ENCODE data around the gene SREBF2.
"Not testable (repeated sequence)": the region's sequence is repeated elsewhere in the genome, so short reads cannot be mapped to it uniquely, and the experiment has no call there.

Gene SREBF2

DNA sequence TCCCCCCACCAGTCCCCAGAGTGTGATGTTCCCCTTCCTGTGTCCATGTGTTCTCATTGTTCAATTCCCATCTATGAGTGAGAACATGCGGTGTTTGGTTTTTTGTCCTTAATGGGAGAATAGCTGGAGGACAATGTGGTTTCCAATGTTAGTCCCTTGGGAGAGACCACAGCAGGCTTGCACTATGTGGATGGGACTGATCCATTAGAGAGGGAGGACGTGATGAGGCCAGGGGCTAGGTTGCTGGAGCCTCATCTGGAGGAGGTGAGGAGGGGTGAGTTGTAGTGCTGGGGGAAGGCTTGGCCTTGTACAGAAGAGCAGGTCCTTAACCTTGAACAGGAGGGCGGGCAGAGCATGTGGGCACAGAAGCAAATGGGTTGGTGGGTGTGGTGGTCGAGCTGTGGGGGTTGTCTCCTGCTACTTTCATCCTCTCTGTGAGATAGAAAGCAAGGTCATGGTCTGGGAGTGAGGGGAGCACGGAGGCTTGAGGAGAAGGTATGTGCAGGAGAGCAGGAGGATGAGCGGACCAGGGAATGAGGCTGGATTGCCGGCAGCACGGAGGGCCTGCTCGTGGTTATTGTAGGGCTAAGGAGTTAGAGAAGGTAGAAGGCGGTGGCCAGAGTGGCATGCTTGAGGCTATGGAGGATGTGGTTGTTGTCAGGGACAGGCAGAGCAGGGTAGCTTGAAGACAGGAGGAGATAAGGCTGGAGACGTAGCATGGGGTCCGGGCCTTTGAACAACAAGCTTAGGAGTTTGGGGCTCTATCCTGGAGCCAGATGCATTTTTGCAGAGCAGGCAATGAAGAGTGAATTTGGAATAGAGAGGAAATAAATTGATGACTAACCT lies 11.2 kb upstream of the SREBF2 start:
- no peak for DNase-seq

DNA sequence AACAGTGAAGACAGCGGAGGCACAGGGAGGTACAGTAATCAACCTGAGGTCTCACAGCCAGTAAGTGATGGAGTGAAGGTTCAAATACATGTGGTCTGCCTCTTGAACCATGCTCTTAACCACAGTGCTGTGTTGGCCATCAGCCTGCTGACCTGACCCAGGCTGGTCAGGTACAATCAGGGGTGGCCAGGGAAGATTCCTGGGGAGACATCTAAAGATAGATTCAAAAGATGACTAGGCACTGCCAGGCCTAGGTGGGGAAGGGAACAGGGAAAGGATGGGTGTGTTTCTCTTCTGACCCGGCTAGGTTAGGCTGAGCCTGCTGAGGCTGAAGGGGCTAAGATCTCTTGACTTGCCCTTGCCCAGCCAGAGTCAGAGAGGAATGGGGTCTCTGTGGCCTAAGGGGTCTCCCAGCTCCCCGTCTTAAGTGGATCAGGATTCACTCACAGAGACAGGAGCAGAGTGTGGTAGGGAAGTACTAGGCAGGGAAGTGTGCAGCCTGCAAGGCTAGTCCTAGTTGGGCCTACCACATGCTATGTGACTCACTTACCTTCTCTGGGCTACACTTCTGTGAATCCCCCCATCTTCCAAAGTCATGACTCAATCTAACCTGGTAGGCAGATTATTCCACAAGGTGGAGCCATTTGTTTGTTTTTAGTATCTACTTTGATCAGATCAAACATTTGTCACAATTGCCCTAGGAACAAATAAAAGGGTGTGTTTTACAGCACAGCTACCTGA lies 10.4 kb upstream of the SREBF2 start:
- DNase-seq = peak; percentile 69

DNA sequence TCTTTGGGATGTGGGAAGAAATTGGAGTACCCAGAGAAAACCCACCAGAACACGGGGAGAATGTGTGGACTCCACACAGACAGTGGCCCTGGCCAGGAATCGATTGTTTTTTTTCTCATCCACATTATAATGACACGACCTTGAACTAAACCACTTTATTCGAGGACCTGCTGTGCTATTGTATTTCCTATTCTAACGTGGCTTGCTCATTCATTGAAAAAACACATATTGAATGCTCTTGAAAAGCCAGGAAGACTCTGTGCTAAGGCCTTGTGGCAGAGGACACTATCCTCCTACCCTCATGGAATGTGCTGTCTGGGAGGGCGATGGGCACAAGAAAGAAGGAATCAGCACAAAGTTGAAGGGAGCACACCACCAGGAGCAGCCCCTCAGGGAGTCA lies 9.1 kb upstream of the SREBF2 start:
- no peak for DNase-seq

DNA sequence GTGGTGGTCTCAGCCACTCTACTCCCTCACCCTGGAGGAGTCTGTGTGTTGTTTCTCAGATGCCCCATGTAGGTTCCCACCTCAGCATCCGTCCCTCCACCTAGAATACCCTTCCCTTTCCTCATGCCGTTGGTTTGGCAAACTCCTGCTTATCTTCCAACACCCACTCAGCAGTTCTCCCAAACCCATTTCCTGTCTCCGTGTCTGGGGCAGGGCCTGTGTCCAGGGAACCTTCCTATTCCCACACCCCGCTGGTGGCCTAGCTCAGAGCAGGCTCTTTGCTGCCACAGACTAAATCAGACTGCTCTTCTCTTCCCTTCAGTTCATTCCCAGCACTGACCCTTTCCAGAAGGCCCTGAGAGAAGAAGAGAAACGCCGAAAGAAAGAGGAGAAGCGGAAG lies 7.5 kb upstream of the SREBF2 start:
- no peak for DNase-seq

DNA sequence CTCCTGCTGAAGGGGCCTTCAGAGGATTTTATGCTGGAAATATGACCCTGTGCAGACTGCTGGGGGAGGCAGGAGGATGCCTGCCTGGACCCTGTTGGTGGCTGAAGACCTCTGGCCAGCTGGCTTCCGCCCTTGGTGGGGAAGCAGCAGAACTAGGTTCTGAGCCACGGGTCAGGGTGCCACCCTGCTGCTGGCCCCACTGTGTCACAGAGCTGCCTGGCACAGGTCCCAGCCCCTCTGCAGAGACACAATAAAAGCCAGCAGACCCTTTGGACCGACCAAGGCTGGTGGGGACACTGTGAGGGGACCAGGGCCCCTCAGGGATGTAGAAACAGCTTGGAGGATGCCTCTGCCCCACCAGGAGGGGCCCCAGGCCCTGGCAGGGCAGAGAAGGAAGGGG lies 6.9 kb upstream of the SREBF2 start:
- DNase-seq = no peak

DNA sequence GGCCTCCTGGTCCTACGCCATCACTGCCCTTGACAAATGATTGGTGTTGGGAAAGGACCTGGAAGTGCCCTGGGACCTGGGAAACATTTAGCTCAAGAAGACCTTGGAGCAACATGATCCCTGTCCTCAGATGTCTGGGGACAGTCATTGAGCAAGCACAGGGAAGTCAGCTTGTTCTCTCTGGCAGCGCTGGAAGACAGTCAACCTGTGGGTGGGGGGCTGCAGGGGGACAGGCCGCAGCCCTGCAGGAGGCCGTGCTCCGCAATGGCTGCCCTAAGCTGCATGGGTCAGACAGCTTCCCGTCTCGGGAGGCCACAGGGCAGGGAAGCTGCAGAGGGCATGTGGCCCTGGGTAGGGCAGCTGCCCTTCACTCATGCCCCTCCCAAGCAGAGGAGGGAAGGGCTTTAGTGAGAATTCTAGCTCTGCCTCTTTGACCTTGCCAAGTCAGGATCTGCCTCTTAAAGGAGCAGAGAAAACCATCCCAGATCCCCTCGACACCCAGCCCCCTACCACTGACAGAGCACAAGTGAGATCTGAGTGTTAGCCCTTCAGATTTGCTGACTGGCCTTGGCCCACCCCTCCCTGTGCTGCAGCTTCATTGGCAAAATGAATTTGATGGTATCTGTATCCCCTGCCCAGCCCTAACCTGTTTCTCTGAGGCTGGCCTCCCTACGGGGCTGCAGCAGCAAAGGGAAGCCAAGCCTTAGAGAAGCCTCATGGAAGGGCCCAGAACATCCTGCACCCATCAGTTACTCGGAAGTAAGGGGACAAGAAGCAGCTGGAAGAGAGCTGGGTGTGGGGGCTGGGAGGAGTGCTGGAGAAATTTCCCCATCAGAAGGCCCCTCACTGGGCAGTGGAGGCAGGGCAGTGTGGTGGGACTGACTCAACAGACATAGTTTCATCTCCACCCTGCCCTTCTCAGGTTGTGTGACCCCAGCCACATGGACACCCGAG lies 6.2 kb upstream of the SREBF2 start:
- no peak for DNase-seq

DNA sequence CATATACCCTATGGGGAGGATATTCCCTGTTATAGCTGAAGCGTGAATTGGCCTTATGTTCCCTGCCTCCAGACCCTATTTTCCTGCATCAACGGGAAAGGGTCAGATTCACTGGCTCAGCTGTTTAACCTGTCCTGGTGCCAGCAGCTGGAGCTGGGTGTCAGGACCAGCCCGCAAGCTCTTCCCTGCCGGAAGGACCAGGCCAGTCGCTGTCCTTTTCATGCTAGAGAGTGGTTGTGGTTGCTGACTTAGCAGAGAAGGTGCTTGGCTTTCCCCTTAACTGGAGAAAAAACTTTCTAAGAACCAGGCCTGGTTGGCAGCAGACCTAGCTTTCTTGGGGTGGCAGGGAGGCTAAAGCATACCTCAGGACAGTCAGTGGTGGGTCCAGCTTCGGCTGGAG lies 5.2 kb upstream of the SREBF2 start:
- no peak for DNase-seq

DNA sequence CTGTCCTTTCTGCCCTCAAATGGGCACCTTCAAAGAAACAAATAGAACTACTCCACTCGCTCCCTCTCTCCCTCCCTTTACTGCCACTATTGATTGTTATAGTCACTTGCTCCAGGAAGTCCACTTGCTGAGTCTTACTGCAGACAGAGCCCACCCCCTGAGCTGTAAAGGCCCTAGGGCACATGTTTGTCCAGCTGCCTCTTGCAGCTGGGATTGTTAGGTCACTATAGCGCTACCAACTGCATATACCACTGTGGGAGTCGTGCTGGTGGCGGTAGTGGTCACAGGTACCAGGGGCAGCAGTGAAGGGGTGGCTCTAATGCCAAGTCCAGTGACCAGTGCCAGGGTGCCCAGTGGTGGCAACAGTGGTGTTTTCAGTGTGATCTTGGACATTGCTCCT lies 4.4 kb upstream of the SREBF2 start:
- no peak for DNase-seq

DNA sequence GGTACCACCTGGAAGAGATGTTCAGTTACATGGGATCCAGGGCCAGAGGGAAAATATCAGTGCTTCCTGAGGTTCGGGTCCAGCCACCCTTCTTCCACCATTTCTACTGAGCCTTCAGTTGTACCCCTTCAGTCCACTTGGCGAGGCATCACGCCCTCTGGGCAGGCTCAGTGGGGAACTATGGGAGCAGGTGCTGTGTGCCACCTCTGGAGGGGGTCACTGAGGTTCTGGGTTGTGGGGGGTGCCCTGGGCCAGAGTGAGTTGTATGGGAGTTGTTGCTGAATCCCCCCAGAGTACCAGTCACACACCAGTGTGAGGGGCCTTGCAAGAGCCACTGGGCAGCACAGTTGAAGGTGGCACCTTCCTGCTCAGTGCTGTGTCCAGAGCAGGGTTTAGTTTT lies 2.7 kb upstream of the SREBF2 start:
- DNase-seq = no peak

DNA sequence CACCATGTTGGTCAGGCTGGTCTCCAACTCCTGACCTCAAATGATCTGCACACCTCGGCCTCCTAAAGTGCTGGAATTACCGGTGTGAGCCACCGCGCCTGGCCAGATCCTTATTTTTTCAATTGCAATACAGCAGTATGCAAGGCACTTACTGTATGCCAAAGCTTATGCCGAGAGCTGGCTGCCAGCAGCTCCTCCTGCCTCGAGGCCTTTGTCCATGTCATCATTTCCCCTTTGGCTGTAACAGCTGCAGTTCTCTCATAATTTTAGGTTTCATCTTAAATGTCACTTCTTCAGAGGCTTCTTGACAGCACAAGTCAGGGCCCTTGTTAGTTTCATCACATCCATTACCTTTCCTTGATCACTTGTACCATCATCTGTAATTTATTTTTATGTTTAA lies 1.5 kb upstream of the SREBF2 start:
- no peak for DNase-seq

DNA sequence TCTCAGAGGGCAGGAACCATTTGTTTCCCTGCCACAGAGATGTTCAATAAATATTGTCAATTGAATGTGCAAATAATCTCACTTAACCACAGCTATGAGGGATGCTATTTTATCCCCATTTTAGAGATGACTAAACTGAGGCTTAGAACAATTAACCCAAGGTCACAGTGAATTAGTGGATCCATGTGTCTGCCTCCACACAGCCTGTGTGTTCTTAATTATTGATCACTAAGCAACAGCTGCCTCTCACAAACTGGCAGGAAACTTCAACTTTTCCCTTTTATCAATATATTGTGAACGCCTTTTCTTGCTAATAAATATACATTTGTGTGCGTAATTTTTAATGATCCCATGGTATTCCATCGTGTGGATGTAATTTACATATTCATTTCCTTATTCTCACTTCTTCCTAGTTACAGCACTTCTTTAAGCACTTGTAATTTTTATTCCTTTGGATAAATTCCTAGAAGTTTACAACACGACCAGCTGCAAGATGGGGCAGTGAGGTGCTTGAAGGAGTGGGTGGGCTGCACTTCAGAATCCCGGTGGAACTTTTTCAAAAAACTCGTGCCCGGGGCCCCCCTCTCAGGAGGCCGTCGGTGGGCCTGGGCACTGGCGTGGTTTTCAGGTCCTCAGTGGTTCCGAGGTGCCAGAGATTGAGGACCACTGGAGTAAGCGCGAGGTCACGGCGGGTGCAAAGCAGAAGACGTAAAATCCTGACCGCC lies 915 bp upstream of the SREBF2 start:
- DNase-seq = no peak

DNA sequence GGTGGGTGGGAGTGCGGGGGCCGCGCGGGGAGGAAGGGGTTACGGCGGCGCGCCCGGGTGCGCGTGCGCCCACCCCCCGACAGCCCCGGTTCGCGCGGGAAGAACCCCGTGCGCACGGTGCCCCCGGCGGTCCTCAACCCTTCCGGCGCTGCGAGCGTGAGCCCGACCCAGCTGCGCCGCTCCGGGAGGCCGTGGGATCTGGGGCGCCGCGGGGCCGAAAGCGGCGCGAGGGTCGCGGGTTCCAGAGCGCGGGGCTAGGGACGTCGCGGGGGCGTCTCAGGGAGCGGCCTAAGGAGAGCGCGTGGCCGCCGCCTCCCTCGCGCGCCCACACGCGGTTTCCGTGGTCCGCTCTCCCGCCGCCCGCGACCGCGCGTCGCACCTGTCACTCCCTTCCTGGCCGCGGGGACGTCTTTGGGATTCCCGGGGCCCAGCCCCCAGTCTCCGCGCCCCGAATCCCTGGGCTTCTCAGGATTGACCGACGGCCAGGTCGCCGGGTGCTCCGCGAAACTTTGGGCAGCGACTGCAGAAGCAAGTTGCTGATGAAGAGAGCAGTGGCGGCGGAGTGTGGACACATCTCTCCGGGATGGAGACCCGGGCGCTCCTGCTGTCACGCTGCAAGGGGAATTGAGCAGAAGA lies 582 bp downstream of the SREBF2 start:
- DNase-seq = peak; percentile 54

DNA sequence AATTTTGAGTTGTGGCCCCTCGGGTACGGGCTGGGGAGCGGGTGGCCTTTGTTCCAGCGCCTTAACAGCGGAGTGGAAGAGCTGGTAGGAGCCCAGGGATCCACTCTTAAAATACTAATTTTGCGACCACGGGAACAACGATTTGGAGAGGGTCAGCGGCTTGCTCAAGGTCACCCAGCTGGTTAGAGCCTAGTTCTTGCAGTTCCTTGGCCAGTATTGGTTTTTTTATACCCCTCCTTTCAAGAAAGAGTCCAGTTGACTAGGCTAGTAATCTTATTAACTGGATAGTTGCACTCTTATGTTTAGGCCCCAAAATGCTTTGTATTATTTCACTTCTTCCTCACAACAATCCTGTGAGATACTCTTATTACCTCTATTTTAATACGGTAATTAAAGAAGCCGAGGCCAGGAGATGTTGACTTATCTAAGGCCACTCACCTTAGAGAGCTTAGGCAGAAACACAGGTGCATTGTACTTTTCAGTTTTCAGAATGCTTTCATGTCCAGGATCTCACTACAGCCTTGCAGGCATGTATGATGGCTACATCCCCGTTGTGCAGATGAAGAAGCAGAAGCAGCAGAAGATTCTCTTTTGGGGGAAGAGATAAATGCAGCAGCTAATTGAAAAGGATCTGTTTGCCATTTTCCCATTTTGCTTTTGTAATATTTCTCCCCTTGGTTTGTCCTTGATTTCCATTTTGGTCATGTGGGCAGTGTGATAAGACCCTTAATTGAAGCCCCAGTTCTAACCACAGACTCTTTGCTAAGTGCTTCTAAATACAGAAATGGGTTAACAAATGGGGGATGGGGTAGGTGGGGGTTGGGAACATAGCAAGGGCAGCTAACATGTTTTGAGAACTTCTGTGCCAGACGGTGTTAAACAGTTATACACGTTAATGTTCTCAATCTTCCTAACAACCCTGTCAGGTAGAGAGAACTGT lies 1.4 kb downstream of the SREBF2 start:
- DNase-seq = no peak

DNA sequence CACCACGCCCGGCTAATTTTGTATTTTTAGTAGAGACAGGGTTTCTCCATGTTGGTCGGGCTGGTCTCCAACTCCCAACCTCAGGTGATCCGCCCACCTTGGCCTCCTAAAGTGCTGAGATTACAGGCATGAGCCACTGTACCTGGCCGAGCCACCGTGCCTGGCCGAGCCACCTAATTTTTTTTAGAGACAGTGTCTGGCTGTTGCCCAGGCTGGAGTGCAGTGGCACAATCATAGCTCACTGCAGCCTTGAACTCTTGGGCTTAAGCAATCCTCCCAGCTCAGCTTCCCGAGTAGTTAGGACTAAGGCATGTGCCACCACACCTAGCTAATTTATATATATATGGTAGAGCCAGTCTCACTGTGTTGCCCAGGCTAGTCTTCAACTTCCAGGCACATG lies 2.6 kb downstream of the SREBF2 start:
- DNase-seq = not testable (repeated sequence)

DNA sequence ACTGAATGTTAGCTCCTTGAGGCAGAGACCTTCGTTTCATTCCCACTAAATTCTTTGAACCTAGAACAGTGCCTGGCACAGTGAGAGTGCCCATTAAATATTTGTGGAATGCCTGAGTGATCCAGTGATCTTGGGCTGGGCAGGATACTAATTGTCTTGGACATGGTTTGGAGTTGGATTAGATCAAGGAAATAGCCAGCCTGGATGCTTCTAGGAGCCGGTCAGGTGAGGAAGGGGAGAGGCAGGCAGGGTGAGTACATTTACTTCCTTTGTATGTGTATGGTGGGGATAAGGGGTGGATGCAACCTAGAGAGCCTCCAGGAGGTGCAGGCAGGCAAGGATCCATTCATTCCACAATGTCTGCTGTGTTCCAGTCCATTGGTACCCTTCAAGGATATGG lies 3.6 kb downstream of the SREBF2 start:
- no peak for DNase-seq

DNA sequence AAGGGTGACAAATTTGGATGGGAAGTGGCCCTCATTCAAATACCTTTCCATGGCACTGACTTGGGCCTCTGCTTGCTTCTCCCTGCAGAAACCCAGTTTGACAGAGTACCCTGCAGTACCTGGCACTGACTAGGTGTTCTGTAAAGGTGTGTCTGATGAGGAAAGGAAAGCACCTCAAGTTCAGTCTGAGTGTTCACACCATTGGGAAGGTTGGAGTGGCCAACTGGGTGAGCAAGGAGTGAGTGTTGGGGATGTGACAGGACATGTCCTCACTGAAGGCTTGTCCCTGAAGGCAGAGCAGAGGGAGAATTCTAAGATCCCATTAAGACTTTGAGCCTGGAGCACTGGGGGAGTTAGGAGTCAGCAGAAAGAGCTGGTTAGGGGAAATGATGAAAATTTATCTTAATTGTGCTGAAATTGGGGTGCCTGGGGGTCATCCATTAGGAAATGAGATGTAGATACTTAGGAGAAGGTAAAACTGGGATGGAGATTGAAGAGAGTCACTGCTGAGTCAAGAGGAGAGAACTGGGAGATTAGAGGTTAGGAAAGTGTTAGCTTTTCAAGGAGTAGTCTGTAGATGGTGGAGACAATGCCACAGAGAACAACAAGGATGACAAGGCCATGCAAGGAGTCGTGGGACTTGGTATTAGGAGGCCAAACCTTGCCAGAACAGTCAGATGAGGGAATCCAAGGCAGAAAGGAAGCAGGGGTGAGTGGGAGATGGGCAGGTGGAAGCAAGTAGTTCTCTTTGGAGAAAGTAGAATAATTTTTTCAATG lies 6.1 kb downstream of the SREBF2 start:
- no peak for DNase-seq

DNA sequence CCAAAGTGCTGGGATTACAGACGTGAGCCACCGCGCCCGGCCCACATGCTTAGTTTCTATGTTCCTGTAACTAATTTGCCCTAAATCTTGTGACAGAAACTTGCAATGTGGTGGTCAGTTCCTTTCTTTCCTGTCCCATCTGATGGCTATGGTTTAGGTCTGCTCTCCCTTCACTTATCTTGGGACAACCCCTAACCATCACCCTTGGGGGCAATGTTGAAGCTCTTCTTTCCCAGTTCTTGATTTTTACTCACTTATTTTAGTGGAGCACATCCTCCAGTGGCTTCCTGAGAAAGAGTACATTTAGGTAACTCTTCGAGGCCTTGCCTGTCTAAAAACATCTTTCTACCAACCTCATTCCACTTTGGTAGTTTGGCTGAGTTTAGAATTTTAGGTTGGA lies 7.3 kb downstream of the SREBF2 start:
- DNase-seq = no peak

DNA sequence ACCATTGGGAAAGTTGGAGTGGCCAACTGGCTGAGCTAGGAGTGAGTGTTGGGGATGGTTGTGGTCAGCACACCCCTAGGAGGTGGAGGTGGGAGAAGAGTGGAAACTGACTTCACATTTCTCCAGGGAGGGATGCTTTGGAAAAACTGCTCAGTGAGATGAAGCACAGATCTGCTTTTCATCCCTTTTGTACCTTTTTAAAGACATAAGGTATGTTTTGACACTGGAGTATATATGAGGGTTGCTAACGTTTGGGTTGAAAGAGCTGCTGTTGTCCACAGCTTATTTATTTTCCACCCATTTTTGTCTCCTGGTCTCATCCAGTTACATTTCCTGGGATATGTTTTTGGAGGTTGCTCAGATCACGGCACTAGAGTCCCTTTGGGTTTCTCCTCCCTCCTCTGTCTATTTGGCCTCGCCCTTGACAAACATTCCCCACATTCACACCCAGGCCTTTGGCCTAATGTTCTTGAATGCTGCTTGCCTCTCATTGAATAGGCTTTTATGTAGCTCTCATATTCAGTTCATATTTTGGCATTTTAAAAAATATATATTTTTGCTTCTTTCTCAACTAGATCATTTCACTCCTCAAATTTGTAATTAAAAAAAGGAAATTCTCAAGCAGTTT lies 8.3 kb downstream of the SREBF2 start:
- DNase-seq = no peak

All from activated CD4-positive, alpha-beta T cell treated with anti-CD3 and anti-CD28 coated beads, Interleukin-2, Interleukin-6, amounts not matched to agents 100 ng/mL and 50 ng/mL, durations not matched to agents 16 hours and 8 hours (primary cell).